Osteoblast (primary cell): ENCODE data around the gene VKORC1L1. TPM values are rescaled to one million over a fixed set of nuclear protein-coding genes. Genes with fewer than 3 reads are reported as not detected.
"Not testable (repeated sequence)": the region's sequence is repeated elsewhere in the genome, so short reads cannot be mapped to it uniquely, and the experiment has no call there.

Source experiments
- DNase-seq: peaks from one replicate; pipeline ENCODE4 v3.0.0; 2011; ENCODE audit warnings: low spot score, mixed read lengths; ENCODE audit not compliant: insufficient read length; ENCODE audit errors: missing footprints
- H2AFZ ChIP-seq: 2 replicates; pipeline ENCODE4 v1.6.0; 2011; ENCODE audit warnings: mild to moderate bottlenecking, low read length
- H3K27ac ChIP-seq: 2 replicates; pipeline ENCODE4 v1.5.1; 2011; ENCODE audit warnings: mild to moderate bottlenecking, low read depth, low read length, moderate library complexity
- H3K27me3 ChIP-seq: 2 replicates; pipeline ENCODE4 v1.6.0; 2012; ENCODE audit warnings: mild to moderate bottlenecking, control low read depth, inconsistent platforms, low read length, moderate library complexity; ENCODE audit not compliant: insufficient read depth
- H3K36me3 ChIP-seq: 2 replicates; pipeline ENCODE4 v1.5.1; 2011; ENCODE audit warnings: mild to moderate bottlenecking, low read length, control low read depth, moderate library complexity; ENCODE audit not compliant: insufficient read depth
- H3K4me1 ChIP-seq: 2 replicates; pipeline ENCODE4 v1.5.1; 2011; ENCODE audit warnings: mild to moderate bottlenecking, low read length, control low read depth, moderate library complexity; ENCODE audit not compliant: insufficient read depth
- H3K4me2 ChIP-seq: 2 replicates; pipeline ENCODE4 v1.6.0; 2011; ENCODE audit warnings: mild to moderate bottlenecking, low read length; ENCODE audit not compliant: insufficient read depth
- H3K4me3 ChIP-seq: fragments of 200-600 bp; sonication (generic); 3 replicates; pipeline ENCODE4 v1.5.1; 2012; ENCODE audit warnings: mild to moderate bottlenecking, low read length, inconsistent platforms; ENCODE audit not compliant: insufficient read depth
- H3K79me2 ChIP-seq: 2 replicates; pipeline ENCODE4 v1.6.0; 2012; ENCODE audit warnings: mild to moderate bottlenecking, low read length, control low read depth, inconsistent platforms; ENCODE audit not compliant: insufficient read depth
- H3K9me3 ChIP-seq: 2 replicates; pipeline ENCODE4 v1.5.1; 2011; ENCODE audit warnings: low read depth, low read length, control low read depth
- H4K20me1 ChIP-seq: 2 replicates; pipeline ENCODE4 v1.6.0; 2012; ENCODE audit warnings: mild to moderate bottlenecking, low read length, control low read depth; ENCODE audit not compliant: insufficient read depth
- CTCF ChIP-seq: IDR thresholded peaks from 2 replicates; pipeline ENCODE4 v1.5.1; 2011; ENCODE audit warnings: mild to moderate bottlenecking, low read depth, low read length, moderate library complexity; ENCODE audit errors: extremely low read depth
- total RNA-seq: library from RNA; depleted of rRNA; stranded (reverse); fragments of >200 nt; gene quantifications from 2 replicates; pipeline ENCODE4 v1.2.3, GENCODE V29; 2012

The VKORC1L1 gene
- total RNA-seq, 1 donor: 18.5 TPM

DNA sequence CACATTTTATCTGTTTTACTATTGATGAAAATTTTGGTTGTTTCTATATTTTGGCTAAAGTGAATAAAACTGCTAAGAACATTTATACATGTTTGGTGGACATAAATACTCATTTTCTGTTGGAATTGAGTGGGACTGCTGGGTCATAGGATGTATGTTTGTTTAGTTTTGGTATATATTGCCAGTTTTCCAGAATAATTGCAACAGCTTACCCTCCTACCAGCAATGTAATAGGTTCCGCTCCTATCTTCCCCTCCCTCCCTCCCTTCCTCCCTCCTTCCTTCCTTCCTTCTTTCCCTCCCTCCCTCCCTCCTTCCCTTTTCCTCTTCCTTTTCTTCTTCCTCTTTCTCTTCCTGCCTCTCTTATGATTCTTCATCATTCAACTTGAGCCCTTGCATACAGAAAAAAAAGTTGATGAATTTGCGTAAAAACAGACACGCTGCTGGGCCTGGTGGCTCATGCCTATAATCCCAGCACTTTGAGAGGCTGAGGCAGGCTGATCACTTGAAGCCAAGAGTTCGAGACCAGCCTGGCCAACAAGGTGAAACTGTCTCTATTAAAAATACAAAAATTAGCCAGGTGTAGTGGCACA is 23.5 kb downstream of the VKORC1L1 start:
- no peak overlapping the region for H3K4me3 ChIP-seq
- no peak overlapping the region for H2AFZ ChIP-seq
- no peak overlapping the region for H3K4me2 ChIP-seq
- peaks cover 22% of the 10 kb centered on the region for H3K79me2 ChIP-seq
- H4K20me1 ChIP-seq: no peaks in the 10 kb centered on the region
- H3K27ac ChIP-seq: no peak overlapping the region
- no peaks in the 10 kb centered on the region for H3K9me3 ChIP-seq
- no peak for TF ChIP-seq CTCF
- no peak for DNase-seq
- no peaks in the 10 kb centered on the region for H3K36me3 ChIP-seq
- H3K4me1 ChIP-seq: no peaks in the 10 kb centered on the region
- no peaks in the 10 kb centered on the region for H3K27me3 ChIP-seq

DNA sequence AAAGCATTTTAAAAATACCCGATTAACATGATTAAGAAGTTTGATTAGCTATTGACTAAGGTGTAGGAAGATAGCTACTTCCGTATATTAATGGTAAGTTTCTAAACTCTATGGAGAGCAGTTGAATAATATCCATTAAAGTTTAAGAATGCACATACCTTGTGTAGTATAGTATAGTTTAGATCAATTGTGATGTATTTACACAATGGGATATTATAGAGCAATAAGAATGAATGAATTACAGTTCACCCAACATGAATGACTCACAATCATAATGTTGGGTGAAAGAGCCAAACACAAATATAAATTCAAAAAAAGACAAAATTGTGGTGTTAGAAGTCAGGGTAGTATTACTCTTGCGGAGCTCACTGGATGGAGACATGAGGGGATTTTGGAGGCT is 24.4 kb downstream of the VKORC1L1 start:
- peaks cover 14% of the 10 kb centered on the region for H3K79me2 ChIP-seq
- not testable (repeated sequence) for H3K4me1 ChIP-seq, H3K4me3 ChIP-seq, H3K4me2 ChIP-seq, H2AFZ ChIP-seq, H3K9me3 ChIP-seq, H3K36me3 ChIP-seq, H4K20me1 ChIP-seq, DNase-seq, H3K27ac ChIP-seq, H3K27me3 ChIP-seq

DNA sequence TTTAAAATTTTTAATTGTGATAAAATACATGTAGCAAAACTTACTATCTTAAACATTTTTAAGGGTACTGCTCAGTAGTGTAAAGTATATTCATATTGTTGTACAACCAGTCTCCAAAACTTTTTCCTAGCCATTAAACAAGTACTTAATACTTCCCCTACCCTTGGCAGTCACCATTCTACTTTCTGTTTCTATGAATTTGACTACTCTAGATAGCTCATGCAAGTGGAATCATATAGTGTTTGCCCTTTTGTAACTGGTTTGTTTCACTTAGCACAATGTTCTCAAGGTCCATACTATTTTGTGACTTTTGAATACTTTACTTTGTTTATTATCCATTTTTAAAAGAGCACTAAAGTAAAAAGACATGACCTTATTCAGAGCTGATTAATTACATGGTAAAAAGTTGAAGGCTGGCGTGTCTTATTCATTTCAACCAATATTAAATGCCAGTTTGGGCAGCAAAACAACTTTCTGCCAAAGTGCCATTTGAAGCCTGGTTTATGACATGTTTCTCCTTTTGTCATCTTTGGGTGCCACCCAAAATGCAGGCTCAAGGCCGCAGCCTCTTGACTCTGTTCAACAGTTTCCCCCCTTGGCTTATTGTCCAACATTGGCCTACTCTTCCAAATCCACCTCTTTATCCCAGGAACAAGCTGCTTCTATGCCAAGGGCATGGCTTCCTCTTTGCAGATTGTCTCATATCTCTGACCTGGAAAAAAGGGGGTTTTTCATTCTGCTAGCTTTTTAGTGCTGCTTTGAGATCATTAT is 26.0 kb downstream of the VKORC1L1 start:
- not testable (repeated sequence) for H3K4me2 ChIP-seq, H3K36me3 ChIP-seq, H3K27ac ChIP-seq, H3K9me3 ChIP-seq, H2AFZ ChIP-seq, H3K4me3 ChIP-seq, H3K27me3 ChIP-seq, H4K20me1 ChIP-seq, DNase-seq, H3K4me1 ChIP-seq
- peaks cover 11% of the 10 kb centered on the region for H3K79me2 ChIP-seq

DNA sequence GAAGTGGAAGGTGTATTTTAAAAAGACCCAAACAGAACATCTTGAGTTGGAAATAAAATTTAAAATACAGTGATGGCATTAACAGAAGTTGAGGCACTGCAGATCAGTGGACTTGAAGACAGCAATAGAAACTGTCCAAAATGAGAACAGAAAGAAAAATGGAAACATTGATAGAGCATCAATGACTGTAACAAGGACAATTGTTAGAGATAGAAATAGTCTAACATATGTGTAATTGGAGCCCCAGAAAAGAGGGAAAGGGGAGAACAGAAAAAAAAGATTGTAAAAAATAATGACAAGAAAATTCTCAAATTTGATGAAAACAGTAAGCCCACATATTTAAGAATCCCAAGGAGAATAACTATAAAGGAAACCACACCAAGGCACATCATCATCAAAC is 29.4 kb downstream of the VKORC1L1 start:
- DNase-seq: no peak
- no peaks in the 10 kb centered on the region for H3K4me1 ChIP-seq
- H3K27me3 ChIP-seq: no peaks in the 10 kb centered on the region
- no peak overlapping the region for H2AFZ ChIP-seq
- no peak overlapping the region for H3K4me3 ChIP-seq
- no peaks in the 10 kb centered on the region for H3K9me3 ChIP-seq
- H4K20me1 ChIP-seq: no peaks in the 10 kb centered on the region
- TF ChIP-seq CTCF: no peak
- peaks cover 24% of the 10 kb centered on the region for H3K79me2 ChIP-seq
- H3K4me2 ChIP-seq: no peak overlapping the region
- H3K27ac ChIP-seq: no peak overlapping the region
- no peaks in the 10 kb centered on the region for H3K36me3 ChIP-seq
